ENCODE data around the gene CSNK1G3.
A peak's percentile ranks its signal among the peaks of the same experiment; 100 is the strongest.

CSNK1G3 gene

DNA sequence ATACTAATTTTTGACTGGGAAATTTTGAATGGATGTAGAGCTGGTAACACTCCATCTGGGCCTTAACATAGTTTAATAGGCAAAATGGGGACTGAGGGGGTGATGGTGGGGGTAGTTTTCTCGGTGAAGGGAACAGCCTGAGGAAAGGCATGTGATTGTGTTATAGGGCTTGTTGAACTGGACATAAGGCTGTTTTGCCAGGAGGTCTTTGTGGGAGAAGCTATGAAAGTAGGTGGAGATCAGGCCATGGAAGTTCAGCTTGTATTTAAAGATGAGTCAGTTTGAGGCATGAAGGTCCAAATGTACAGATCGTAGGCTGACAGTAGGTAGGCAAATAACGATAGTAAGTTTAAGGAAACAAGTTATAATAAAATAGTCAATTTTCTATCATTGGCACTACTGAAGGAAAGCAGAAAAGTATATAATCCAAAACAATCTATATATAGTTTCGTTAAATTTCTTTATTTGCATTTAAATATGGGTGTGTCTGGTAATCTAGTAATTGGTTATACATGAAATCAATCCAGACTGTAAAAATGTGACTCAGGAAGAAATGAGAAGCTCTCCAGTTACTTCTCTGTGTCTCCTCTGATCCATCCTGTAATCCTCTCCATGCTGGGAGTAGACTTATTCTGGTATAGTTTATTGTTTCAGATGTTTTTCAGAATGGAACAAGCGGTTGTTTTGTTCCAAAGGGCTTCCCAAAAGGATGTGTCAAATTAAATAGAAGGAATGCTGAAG lies 2.8 kb downstream of the CSNK1G3 start:
- DNase-seq (ENCODE audit: low read depth), result no peak

DNA sequence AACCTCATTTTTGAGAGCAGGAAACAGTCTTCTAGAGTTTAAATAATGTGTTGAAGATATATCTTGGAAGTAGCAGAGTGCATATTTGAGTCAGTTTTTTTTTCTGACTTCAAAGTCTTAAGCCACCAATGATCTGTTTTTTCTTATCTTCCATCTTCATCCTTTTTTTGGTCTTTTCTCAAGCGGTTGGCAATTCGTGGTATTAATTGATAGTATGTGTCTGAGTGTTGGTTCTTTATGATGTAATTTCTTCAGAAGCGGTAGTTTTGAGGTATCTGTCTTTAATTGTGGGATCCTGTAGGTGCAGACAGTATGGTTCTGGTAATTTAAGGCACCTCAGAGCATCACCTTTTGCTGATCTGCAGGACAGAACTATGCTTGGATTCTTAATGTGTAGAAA lies 3.9 kb downstream of the CSNK1G3 start:
- no peak for DNase-seq (ENCODE audit: low read depth)

- DNase-seq (ENCODE audit: low read depth), result no peak
Observed at GRCh38 chr5:123517476-123517875, 5.5 kb downstream of the CSNK1G3 start.

DNA sequence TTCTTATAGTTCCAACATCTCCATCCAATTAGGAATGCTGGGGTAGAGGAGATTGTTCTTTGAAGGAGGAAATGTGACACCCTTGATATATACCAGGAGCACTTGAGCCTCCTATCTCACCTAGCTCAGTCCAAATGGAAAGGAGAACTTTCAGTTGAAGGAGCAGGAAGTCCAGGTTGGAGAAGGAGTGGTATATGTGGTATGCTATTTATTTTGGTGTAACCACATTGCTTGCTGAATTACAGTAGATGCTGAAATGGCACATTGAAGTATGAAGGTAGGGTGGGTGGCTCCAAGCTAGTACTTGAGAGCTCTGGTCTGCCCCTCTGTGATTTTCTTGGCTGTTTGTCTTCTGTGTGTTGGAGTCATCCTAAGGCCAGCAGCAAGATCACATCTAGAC lies 6.1 kb downstream of the CSNK1G3 start:
- no peak for DNase-seq (ENCODE audit: low read depth)

DNA sequence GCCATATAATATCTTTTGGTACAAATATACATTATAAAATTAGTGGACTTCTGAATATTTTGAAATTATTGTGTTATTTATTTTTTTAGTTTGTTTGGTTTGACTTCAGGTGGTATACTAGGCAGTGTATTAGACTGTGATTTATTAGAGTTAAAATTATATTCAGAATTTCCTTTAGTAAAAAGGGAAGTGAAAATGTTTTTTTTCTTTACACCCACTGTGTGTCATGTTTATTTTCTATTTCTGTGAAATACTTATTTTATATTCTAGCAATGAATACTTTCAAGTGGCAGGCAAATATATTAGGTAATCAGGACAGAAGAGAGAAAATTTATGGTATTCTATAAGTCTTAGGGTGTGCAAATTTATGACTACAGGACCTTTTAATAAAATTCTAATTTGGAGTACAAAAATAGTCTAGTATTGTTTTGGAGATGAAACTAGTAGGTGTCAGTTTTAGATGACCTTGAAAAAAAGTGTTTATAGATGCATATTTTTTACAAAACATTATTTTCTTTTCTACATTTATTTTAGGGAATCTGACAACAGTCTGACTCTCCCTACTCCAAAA lies 8.8 kb downstream of the CSNK1G3 start:
- no peak for DNase-seq (ENCODE audit: low read depth)

DNA sequence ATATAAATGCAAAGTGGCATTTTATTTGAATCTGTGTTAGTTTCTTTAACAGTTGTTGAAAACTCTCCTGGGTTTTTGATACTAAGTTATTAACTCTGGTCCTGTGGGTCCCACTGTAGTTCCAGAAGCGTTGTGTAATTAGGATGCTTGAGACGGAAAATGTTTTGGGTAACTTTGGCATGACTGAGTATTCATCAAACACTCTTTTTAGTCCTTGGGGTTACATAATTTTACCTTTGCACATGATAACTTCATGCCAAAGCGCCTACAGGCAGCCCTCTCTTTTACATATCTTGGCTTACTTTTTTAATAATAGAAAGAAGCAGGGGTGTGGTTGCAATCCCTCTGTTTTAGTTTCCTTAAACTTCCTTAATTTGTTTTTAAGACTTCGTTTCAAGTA lies 12.2 kb downstream of the CSNK1G3 start:
- no peak for DNase-seq (ENCODE audit: low read depth)

GRCh38 chr5:123527190-123527589 lies 15.2 kb downstream of the CSNK1G3 start:
- DNase-seq (ENCODE audit: low read depth), result no peak

DNA sequence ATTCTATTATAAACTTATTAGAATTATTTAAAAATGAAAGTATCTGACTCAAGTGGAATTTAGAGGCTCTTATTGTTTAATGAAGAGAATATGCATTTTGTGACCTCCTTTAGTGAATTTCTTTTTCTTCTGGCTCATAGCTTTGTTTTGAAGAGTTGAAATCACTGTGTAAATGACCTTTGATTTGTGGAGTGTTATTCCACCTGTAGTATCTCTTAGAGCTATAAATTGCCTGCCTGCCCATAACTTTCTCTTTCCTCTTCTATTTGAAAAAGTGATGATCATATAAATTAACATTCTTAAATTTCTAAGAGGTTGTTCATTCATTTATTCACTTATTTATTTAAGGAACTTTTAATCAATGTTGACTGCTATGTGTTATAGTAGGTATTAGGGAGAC lies 16.1 kb downstream of the CSNK1G3 start:
- DNase-seq (ENCODE audit: low read depth), result no peak

GRCh38 chr5:123528878-123529277 lies 16.9 kb downstream of the CSNK1G3 start:
- no peak for DNase-seq (ENCODE audit: low read depth)

DNA sequence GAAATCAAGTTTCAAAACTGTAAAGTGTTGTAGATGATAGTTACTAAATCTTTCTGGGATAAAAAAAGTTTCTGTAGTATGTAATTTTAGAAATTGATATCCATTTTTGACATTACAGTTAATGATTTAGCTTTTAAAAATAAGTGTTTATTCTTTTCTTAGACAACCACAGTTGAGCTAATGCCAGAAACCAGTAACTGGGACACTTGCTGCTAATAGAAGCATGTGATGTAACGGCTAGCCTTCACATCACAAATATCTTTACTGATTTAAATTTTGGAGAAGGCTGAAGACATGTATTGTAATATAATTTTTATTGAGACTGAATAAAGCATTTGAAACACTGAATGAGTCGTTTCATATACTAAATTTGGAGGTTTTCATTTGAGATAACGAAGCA lies 18.8 kb downstream of the CSNK1G3 start:
- no peak for DNase-seq (ENCODE audit: low read depth)

- no peak for DNase-seq (ENCODE audit: low read depth)
Observed at GRCh38 chr5:123535648-123536047, 23.7 kb downstream of the CSNK1G3 start.

GRCh38 chr5:123537256-123537655 lies 25.3 kb downstream of the CSNK1G3 start:
- no peak for DNase-seq (ENCODE audit: low read depth)

DNA sequence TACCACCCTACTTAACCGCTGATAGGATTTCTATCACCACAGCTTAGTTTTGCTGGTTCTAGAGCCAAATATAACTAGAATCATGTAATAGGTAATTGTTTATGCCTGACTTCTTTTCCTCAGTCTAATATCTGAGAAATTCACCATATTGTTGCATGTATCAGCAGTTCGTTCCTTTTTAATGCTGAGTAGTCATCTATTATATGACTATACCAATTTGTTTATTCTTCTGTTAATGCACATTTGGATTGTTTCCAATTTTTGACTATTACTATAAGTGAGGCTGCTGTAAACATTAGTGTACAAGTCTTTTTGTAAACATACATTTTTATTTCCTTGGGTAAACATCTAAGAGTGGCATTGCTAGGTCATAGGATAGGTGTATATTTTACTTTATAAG lies 25.9 kb downstream of the CSNK1G3 start:
- DNase-seq (ENCODE audit: low read depth), result no peak

GRCh38 chr5:123538670-123539459 lies 26.9 kb downstream of the CSNK1G3 start:
- no peak for DNase-seq (ENCODE audit: low read depth)

GRCh38 chr5:123540534-123540933 lies 28.6 kb downstream of the CSNK1G3 start:
- DNase-seq (ENCODE audit: low read depth), result no peak

DNA sequence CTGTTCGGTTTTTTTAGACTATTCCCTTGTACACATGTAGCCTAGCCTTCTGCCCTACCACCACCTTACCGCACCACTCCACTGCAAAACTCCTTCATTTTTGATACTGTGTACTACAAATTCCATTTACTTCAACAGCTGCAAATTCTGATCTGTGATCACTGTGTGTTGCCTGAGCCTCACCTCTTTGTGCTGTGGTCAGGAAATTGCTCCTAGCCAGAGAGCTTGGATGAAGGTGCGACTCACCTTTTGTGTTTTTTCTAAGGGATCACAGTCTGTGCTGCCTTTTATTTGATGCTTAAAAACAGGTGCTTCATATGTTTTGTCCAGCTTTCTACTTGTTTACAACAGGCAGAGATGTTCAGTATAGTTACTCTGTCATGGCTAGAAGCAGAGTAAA lies 31.5 kb downstream of the CSNK1G3 start:
- no peak for DNase-seq (ENCODE audit: low read depth)

- no peak for DNase-seq (ENCODE audit: low read depth)
Observed at GRCh38 chr5:123545506-123545905, 33.5 kb downstream of the CSNK1G3 start.

DNA sequence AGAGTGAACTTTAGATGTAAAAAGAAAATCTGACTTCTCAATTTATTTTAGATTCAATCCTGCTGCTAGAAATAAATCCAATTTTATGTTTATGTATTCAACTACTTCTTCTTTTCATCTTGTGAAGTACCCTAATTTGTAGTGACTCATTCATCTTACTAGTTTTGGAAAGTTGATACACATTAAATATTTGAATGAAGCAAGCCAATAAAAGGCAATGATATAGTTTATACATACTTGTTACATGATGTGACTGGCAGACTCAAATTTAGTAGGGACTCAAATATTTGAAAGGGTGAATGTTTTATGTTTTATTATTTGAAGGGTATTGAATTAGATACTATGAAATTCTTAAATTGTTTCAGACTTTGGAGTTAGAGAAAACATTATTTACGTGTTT lies 34.7 kb downstream of the CSNK1G3 start:
- no peak for DNase-seq (ENCODE audit: low read depth)

- DNase-seq (ENCODE audit: low read depth), result peak; percentile 24
Observed at GRCh38 chr5:123549256-123549904, 37.4 kb downstream of the CSNK1G3 start.

DNA sequence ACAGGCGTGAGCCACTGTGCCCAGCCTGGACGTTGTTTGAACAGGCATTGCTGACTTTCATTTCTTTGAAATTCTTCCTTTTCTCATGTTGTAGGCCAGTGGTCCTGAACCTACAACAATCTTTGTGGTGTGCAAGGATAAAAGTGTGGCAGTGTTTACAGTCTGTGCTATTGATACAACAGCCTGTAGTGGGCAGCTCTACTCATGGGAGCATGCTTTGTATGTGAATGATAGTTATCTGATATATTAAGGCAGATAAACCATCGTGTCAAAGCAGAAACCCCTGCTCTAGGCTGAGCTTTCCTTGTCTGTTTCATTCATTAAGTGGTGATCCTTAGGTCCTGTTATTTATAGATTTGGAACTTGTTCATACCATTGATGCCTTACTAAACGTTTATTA lies 42.6 kb downstream of the CSNK1G3 start:
- no peak for DNase-seq (ENCODE audit: low read depth)

GRCh38 chr5:123557907-123558306 lies 45.9 kb downstream of the CSNK1G3 start:
- DNase-seq (ENCODE audit: low read depth), result no peak

GRCh38 chr5:123558762-123559433 lies 46.9 kb downstream of the CSNK1G3 start:
- no peak for DNase-seq (ENCODE audit: low read depth)
